NOMO-1 treated with dmso at 0.1 percent for 144 hours (cell line): Measurements from ENCODE around the gene KBTBD12.

Source experiments
- DNase-seq: peaks from one replicate; lab custom pipeline; 2025; ENCODE audit not compliant: unreplicated experiment; lab: John Stamatoyannopoulos, UW

The KBTBD12 gene

GRCh38 chr3:128009952-128010846 is 95.2 kb downstream of the KBTBD12 start:
- DNase-seq: no peak

- no peak for DNase-seq
Observed at GRCh38 chr3:128011140-128011539, 96.1 kb downstream of the KBTBD12 start.

GRCh38 chr3:128012050-128012449 is 97.0 kb downstream of the KBTBD12 start:
- no peak for DNase-seq

GRCh38 chr3:128014548-128014947 is 99.5 kb downstream of the KBTBD12 start:
- no peak for DNase-seq

GRCh38 chr3:128016502-128016901 is 101.5 kb downstream of the KBTBD12 start:
- DNase-seq: no peak

- no peak for DNase-seq
Observed at GRCh38 chr3:128021768-128022372, 106.8 kb downstream of the KBTBD12 start.

GRCh38 chr3:128033102-128033501 is 118.1 kb downstream of the KBTBD12 start:
- no peak for DNase-seq

GRCh38 chr3:128036119-128036518 is 121.1 kb downstream of the KBTBD12 start:
- no peak for DNase-seq
